Mesenchymal stem cell (in vitro differentiated cells and primary cell): Measurements from ENCODE around the gene TBC1D10A.

Experiments used
- DNase-seq: peaks from one replicate; pipeline ENCODE4 v3.0.0-alpha.2; 2013
- H2AFZ ChIP-seq: one replicate; pipeline ENCODE4 v1.6.1; 2013; ENCODE audit warnings: low read depth, mild to moderate bottlenecking, control low read depth, inconsistent platforms, low read length, moderate library complexity
- H2AK5ac ChIP-seq: 2 replicates; pipeline ENCODE4 v1.6.1; 2013; ENCODE audit warnings: low read length, moderate library complexity, mild to moderate bottlenecking, inconsistent platforms; ENCODE audit not compliant: severe bottlenecking
- H2BK120ac ChIP-seq: one replicate; pipeline ENCODE4 v1.6.1; 2013; ENCODE audit warnings: low read depth, mild to moderate bottlenecking, inconsistent platforms, low read length, moderate library complexity
- H2BK12ac ChIP-seq, 2 experiments: one replicate each; pipeline ENCODE4 v1.6.1; 2013; ENCODE audit warnings: inconsistent platforms in 2 of 2, low read length in 2 of 2, mild to moderate bottlenecking in 2 of 2, moderate library complexity in 2 of 2, control low read depth in 1 of 2
- H2BK15ac ChIP-seq: one replicate; pipeline ENCODE4 v1.6.1; 2013; ENCODE audit warnings: mild to moderate bottlenecking, low read depth, inconsistent platforms; ENCODE audit not compliant: poor library complexity, severe bottlenecking
- H2BK5ac ChIP-seq: 2 replicates; pipeline ENCODE4 v1.6.1; 2013; ENCODE audit warnings: low read depth, mild to moderate bottlenecking, low read length, control low read depth, inconsistent platforms; ENCODE audit not compliant: poor library complexity, severe bottlenecking
- H3K14ac ChIP-seq, 2 experiments: one replicate each; pipeline ENCODE4 v1.6.1; 2013; ENCODE audit warnings: inconsistent platforms in 2 of 2, low read length in 2 of 2, control low read depth in 1 of 2, mild to moderate bottlenecking in 1 of 2, moderate library complexity in 1 of 2
- H3K18ac ChIP-seq, 2 experiments: one replicate each; pipeline ENCODE4 v1.6.1; 2013; ENCODE audit warnings: inconsistent platforms in 2 of 2, low read length in 2 of 2, control low read depth in 1 of 2, low read depth in 1 of 2, mild to moderate bottlenecking in 1 of 2
- H3K23ac ChIP-seq, 2 experiments: one replicate each; pipeline ENCODE4 v1.6.1; 2013; ENCODE audit warnings: inconsistent platforms in 2 of 2, low read length in 2 of 2, mild to moderate bottlenecking in 2 of 2, moderate library complexity in 2 of 2, control low read depth in 1 of 2
- H3K27ac ChIP-seq: 2 replicates; pipeline ENCODE4 v1.5.1; 2013; ENCODE audit warnings: mild to moderate bottlenecking, moderate library complexity, low read length, control low read depth, inconsistent platforms; ENCODE audit not compliant: poor library complexity, severe bottlenecking
- H3K27me3 ChIP-seq, 2 experiments: 2 replicates each; pipeline versions ENCODE4 v1.6.1 to v1.7.0; 2013; ENCODE audit warnings: low read length in 2 of 2, mild to moderate bottlenecking in 2 of 2, moderate library complexity in 2 of 2, control low read depth in 1 of 2, inconsistent platforms in 1 of 2; ENCODE audit not compliant: control insufficient read depth in 1 of 2, insufficient read depth in 1 of 2
- H3K36me3 ChIP-seq, 2 experiments: 2 replicates each; pipeline versions ENCODE4 v1.6.1 to v1.7.0; 2013; ENCODE audit warnings: low read length in 2 of 2, control low read depth in 1 of 2, inconsistent platforms in 1 of 2, low read depth in 1 of 2, mild to moderate bottlenecking in 1 of 2; ENCODE audit not compliant: insufficient read depth in 2 of 2, control insufficient read depth in 1 of 2
- H3K4ac ChIP-seq, 2 experiments: one replicate each; pipeline ENCODE4 v1.6.1; 2013; ENCODE audit warnings: inconsistent platforms in 2 of 2, low read length in 2 of 2, mild to moderate bottlenecking in 2 of 2, moderate library complexity in 2 of 2, control low read depth in 1 of 2, low read depth in 1 of 2
- H3K4me1 ChIP-seq: 2 replicates; pipeline ENCODE4 v1.6.1; 2013; ENCODE audit warnings: low read depth, low read length, control low read depth; ENCODE audit not compliant: control insufficient read depth, insufficient read depth
- H3K4me2 ChIP-seq: 2 replicates; pipeline ENCODE4 v1.6.1; 2013; ENCODE audit warnings: low read length, mild to moderate bottlenecking, inconsistent platforms; ENCODE audit not compliant: poor library complexity, severe bottlenecking
- H3K4me3 ChIP-seq, 2 experiments: 2 replicates each; pipeline versions ENCODE4 v1.5.1 to v1.7.0; 2013; ENCODE audit warnings: low read length in 2 of 2, mild to moderate bottlenecking in 2 of 2, control low read depth in 1 of 2, low read depth in 1 of 2; ENCODE audit not compliant: insufficient read depth in 1 of 2
- H3K79me1 ChIP-seq: replicated peaks from 2 replicates; pipeline ENCODE4 v1.6.1; 2013; ENCODE audit warnings: mild to moderate bottlenecking, control low read depth, low read length, inconsistent platforms; ENCODE audit not compliant: poor library complexity, severe bottlenecking
- H3K9ac ChIP-seq: 2 replicates; pipeline ENCODE4 v1.7.0; 2013; ENCODE audit warnings: mild to moderate bottlenecking, low read length, moderate library complexity
- H3K9me3 ChIP-seq: 2 replicates; pipeline ENCODE4 v1.7.0; 2013; ENCODE audit warnings: mild to moderate bottlenecking, low read length; ENCODE audit not compliant: control insufficient read depth
- H4K8ac ChIP-seq: one replicate; pipeline ENCODE4 v1.6.1; 2013; ENCODE audit warnings: inconsistent platforms, mild to moderate bottlenecking, low read length, moderate library complexity
- H4K91ac ChIP-seq: one replicate; pipeline ENCODE4 v1.6.1; 2013; ENCODE audit warnings: mild to moderate bottlenecking, low read length, inconsistent platforms
- WGBS: methylation state at CpG from one replicate; pipeline ENCODE4 v1.1.7; 2013; ENCODE audit warnings: mixed read lengths; 5-methylcytosine and 5-hydroxymethylcytosine counted together

The TBC1D10A gene

GRCh38 chr22:30309951-30310741, 16.6 kb downstream of the TBC1D10A start:
- Histone ChIP-seq H3K4me1 (peaks cover 61% of the 10 kb centered on the region), H3K79me1 (peaks cover 20% of the 10 kb centered on the region), H3K9me3 (no peaks in the 10 kb centered on the region), H2BK5ac (peak overlapping the region; percentile 8), H3K18ac (no peak overlapping the region), H3K4me3 (peak overlapping the region in 1 of 2 experiments; percentile 43), H3K14ac (no peak overlapping the region), H3K4ac (no peak overlapping the region), H3K27me3 (no peaks in the 10 kb centered on the region), H2AK5ac (peak overlapping the region; percentile 53), H3K27ac (peak overlapping the region; percentile 14), H3K9ac (peak overlapping the region; percentile 48), H2AFZ (no peak overlapping the region), H4K8ac (no peak overlapping the region), H3K23ac (no peak overlapping the region), H3K36me3 (no peaks in the 10 kb centered on the region), H2BK12ac (no peak overlapping the region), H4K91ac (no peak overlapping the region), H3K4me2 (no peak overlapping the region), H2BK15ac (no peak overlapping the region), H2BK120ac (no peak overlapping the region)
- peak; percentile 89 for DNase-seq
- WGBS: 68% methylated on average over 6 of the region's 7 CpGs

- Histone ChIP-seq H2BK15ac (no peak overlapping the region), H3K27me3 (no peaks in the 10 kb centered on the region), H3K18ac (no peak overlapping the region), H2AFZ (no peak overlapping the region), H3K79me1 (peaks cover 23% of the 10 kb centered on the region), H3K9me3 (no peaks in the 10 kb centered on the region), H3K14ac (no peak overlapping the region), H4K91ac (no peak overlapping the region), H3K23ac (no peak overlapping the region), H3K4me1 (peaks cover 58% of the 10 kb centered on the region), H2AK5ac (peak overlapping the region; percentile 67), H2BK12ac (no peak overlapping the region), H3K9ac (no peak overlapping the region), H3K4me3 (no peak overlapping the region), H3K4me2 (no peak overlapping the region), H2BK5ac (no peak overlapping the region), H4K8ac (no peak overlapping the region), H2BK120ac (no peak overlapping the region), H3K4ac (no peak overlapping the region), H3K36me3 (peaks cover 5 to 7% of the 10 kb centered on the region in 2 experiments), H3K27ac (peak overlapping the region; percentile 33)
- DNase-seq: peak; percentile 79
- 66% methylated on average over 5 of the region's 5 CpGs for WGBS
Measured at GRCh38 chr22:30308518-30309230, 18.1 kb downstream of the TBC1D10A start.

DNA sequence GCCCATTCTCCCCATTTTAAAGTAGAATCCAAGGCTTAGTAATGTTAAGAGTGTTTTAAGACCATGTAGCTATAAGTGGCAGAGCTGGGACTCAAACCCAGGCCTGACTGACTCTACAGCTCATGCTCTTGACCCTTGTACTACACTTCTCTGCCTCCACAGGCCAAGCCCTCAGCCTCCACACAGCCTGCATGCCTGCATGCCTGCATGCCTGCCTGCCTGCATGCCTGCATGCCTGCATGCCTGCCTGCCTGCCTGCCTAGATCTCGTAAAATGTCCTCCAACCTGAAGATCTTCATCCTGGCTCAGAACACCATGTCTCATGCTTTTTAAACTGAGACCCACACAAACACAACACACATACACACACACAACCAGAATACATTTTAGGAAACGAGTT, 18.6 kb downstream of the TBC1D10A start:
- Histone ChIP-seq H2BK120ac (no peak overlapping the region), H2BK15ac (no peak overlapping the region), H3K9ac (no peak overlapping the region), H2AK5ac (no peak overlapping the region), H4K8ac (no peak overlapping the region), H3K4ac (no peak overlapping the region), H3K27ac (peak overlapping the region; percentile 33), H2BK12ac (no peak overlapping the region), H2AFZ (no peak overlapping the region), H3K79me1 (peaks cover 22% of the 10 kb centered on the region), H3K9me3 (no peaks in the 10 kb centered on the region), H3K4me1 (peaks cover 55% of the 10 kb centered on the region), H3K4me2 (no peak overlapping the region), H3K27me3 (no peaks in the 10 kb centered on the region), H3K14ac (no peak overlapping the region), H3K23ac (no peak overlapping the region), H3K4me3 (no peak overlapping the region), H2BK5ac (no peak overlapping the region), H3K36me3 (peaks cover 11 to 12% of the 10 kb centered on the region in 2 experiments), H4K91ac (peak overlapping the region; percentile 48), H3K18ac (peak overlapping the region in 1 of 2 experiments; percentile 16)
- whole genome bisulfite sequencing: 88% methylated on average over 1 of the region's 2 CpGs
- DNase-seq: no peak

DNA sequence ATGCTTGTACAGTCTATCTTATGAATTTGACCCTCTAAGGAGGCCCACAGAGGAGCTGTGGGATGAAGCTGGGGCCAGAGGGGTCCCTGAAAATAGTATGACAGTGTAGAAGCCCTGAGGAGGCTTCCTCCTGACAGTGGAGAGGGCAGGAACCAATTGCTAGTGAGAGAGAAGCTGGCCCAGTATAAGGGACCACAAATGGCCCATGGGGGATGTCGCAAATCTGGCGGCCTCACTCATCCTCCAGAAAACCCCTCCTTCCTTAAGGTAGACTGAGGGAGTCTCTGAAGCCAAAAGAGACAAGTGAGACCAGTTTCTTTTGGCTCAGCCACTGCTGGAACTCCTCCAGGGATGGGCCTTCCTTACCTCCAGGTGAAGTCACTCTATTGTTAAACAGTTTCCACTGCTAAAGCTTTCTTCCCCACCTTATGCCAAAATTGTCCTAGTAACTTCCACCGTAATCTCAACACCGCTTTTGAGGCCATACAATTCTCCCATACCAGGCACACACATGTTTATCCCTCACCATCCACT, 19.6 kb downstream of the TBC1D10A start:
- H3K27me3 ChIP-seq: no peaks in the 10 kb centered on the region
- H2BK5ac ChIP-seq: no peak overlapping the region
- no peaks in the 10 kb centered on the region for H3K9me3 ChIP-seq
- no peak overlapping the region for H2AFZ ChIP-seq
- 96% methylated on average over 4 of the region's 4 CpGs for WGBS
- peak overlapping the region; percentile 3 for H2AK5ac ChIP-seq
- H2BK12ac ChIP-seq: no peak overlapping the region
- H4K8ac ChIP-seq: no peak overlapping the region
- no peak overlapping the region for H2BK120ac ChIP-seq
- no peak overlapping the region for H3K4ac ChIP-seq
- H3K27ac ChIP-seq: no peak overlapping the region
- peak overlapping the region; percentile 3 for H2BK15ac ChIP-seq
- no peak for DNase-seq
- H3K23ac ChIP-seq: no peak overlapping the region
- H4K91ac ChIP-seq: no peak overlapping the region
- peaks cover 24% of the 10 kb centered on the region for H3K79me1 ChIP-seq
- H3K4me3 ChIP-seq: no peak overlapping the region
- peaks cover 57% of the 10 kb centered on the region for H3K4me1 ChIP-seq
- H3K9ac ChIP-seq: no peak overlapping the region
- no peak overlapping the region for H3K18ac ChIP-seq
- H3K4me2 ChIP-seq: no peak overlapping the region
- H3K14ac ChIP-seq: no peak overlapping the region
- H3K36me3 ChIP-seq: peaks cover 13 to 21% of the 10 kb centered on the region in 2 experiments
